Kidney tubule cell (primary cell): ENCODE data around the gene ALPI.

Experiments
- DNase-seq: peaks from one replicate; pipeline ENCODE4 v3.0.0-alpha.2; 2018; ENCODE audit warnings: low spot score

The ALPI gene

GRCh38 chr2:232485348-232485756 lies 29.4 kb downstream of the ALPI start:
- DNase-seq, result no peak

- DNase-seq, result no peak
Measured at GRCh38 chr2:232485757-232486557, 30.0 kb downstream of the ALPI start.

GRCh38 chr2:232486558-232487384 lies 30.8 kb downstream of the ALPI start:
- no peak for DNase-seq

- no peak for DNase-seq
Measured at GRCh38 chr2:232487385-232488096, 31.6 kb downstream of the ALPI start, which contains the start of gene ECEL1. ECEL1 (minus strand) TSS chr2:232487834; CDS start chr2:232486653, 1,181 bp downstream.

GRCh38 chr2:232488097-232488711 lies 32.3 kb downstream of the ALPI start:
- no peak for DNase-seq

- DNase-seq, result no peak
Measured at GRCh38 chr2:232488721-232489300, 32.9 kb downstream of the ALPI start.

GRCh38 chr2:232489516-232490220 lies 33.7 kb downstream of the ALPI start:
- no peak for DNase-seq

GRCh38 chr2:232490221-232491138 lies 34.5 kb downstream of the ALPI start:
- no peak for DNase-seq

GRCh38 chr2:232491139-232491780 lies 35.3 kb downstream of the ALPI start:
- no peak for DNase-seq

GRCh38 chr2:232492236-232492848 lies 36.4 kb downstream of the ALPI start:
- DNase-seq, result no peak

- DNase-seq, result no peak
Measured at GRCh38 chr2:232492963-232493700, 37.2 kb downstream of the ALPI start.

- DNase-seq, result no peak
Measured at GRCh38 chr2:232493701-232494474, 37.9 kb downstream of the ALPI start.

- no peak for DNase-seq
Measured at GRCh38 chr2:232494542-232494941, 38.6 kb downstream of the ALPI start.

GRCh38 chr2:232495292-232495691 lies 39.3 kb downstream of the ALPI start:
- DNase-seq, result no peak

- DNase-seq, result no peak
Measured at GRCh38 chr2:232496501-232497270, 40.7 kb downstream of the ALPI start.

- no peak for DNase-seq
Measured at GRCh38 chr2:232497348-232497747, 41.4 kb downstream of the ALPI start.

GRCh38 chr2:232498452-232498851 lies 42.5 kb downstream of the ALPI start:
- DNase-seq, result no peak
